ENCODE measurements around the gene PSMB11.

- TF ChIP-seq GATA3 (IDR thresholded peaks at IDR 0.05; ENCODE audit: low read depth, low read length) (no peak), GATA2 (IDR thresholded peaks at IDR 0.05; ENCODE audit: low read depth, low read length) (no peak)
Measured at GRCh38 chr14:23077962-23078361, 36.0 kb downstream of the PSMB11 start.

Measured in SH-SY5Y (cell line).